HepG2 (cell line): ENCODE measurements around the gene LMX1B. TPM values are rescaled to one million over a fixed set of nuclear protein-coding genes. Genes with fewer than 3 reads are reported as not detected.

Experiments
- ATAC-seq: fragments of 200-7000 bp; cut with Tn5 transposase; 3 replicates; pipeline ENCODE4 v1.9.1; 2020; ENCODE audit warnings: mild to moderate bottlenecking, moderate library complexity
- BruUV-seq: library from RNA; stranded (reverse); fragments of 400-500 nt; replicated peaks from 2 replicates; lab custom pipeline; 2021; lab: Mats Ljungman, UMichigan
- CTCF ChIA-PET: fragments of 300-600 bp; formaldehyde crosslinking; extraction: SDS; loops from one replicate; lab custom pipeline; 2021; ENCODE audit warnings: low total read pairs, inconsistent platforms, low intra/inter-chr PET ratio; lab: Yijun Ruan, JAX
- POLR2A ChIA-PET: fragments of 350-600 bp; sonication (Branson Sonifier 250); formaldehyde crosslinking; loops from one replicate; lab custom pipeline; 2020; ENCODE audit warnings: antibody characterized with exemption, inconsistent platforms; lab: Yijun Ruan, JAX
- DNase-seq: peaks from one replicate; pipeline ENCODE4 v3.0.0-alpha.2; 2015; ENCODE audit warnings: low spot score
- FAIRE-seq: peaks from 3 replicates; lab custom pipeline; 2011; peaks lifted over from hg19 to GRCh38; lab: Jason Lieb, UNC
- H2AFZ ChIP-seq: one replicate; pipeline ENCODE4 v1.6.1; 2011; ENCODE audit warnings: low read length, inconsistent platforms
- H3K27ac ChIP-seq: fragments of 300-600 bp; 3 replicates; pipeline ENCODE4 v1.8.0; 2011; ENCODE audit warnings: mixed run types, mild to moderate bottlenecking, mixed read lengths, low read length, inconsistent platforms; ENCODE audit not compliant: insufficient read depth; ENCODE audit errors: extremely low read length
- H3K27me3 ChIP-seq, 2 experiments: fragments of 200-600 bp in 1 of 2; 2 replicates in 1 of 2; 3 replicates in 1 of 2; pipeline versions ENCODE4 v1.6.0 to v1.8.0; 2011; ENCODE audit warnings: low read length in 2 of 2, mild to moderate bottlenecking in 2 of 2, moderate library complexity in 2 of 2, inconsistent platforms in 1 of 2; ENCODE audit not compliant: insufficient read depth in 2 of 2, control insufficient read depth in 1 of 2
- H3K36me3 ChIP-seq, 2 experiments: fragments of 200-600 bp in 1 of 2; replicated peaks in 1 of 2; 2 replicates in 1 of 2; 3 replicates in 1 of 2; pipeline versions ENCODE4 v1.5.1 to v1.8.0; 2011; ENCODE audit warnings: low read length in 2 of 2, inconsistent platforms in 1 of 2; ENCODE audit not compliant: insufficient read depth in 2 of 2, control insufficient read depth in 1 of 2
- H3K4me1 ChIP-seq: 2 replicates; pipeline ENCODE4 v1.5.1; 2012; ENCODE audit warnings: low read length, inconsistent platforms; ENCODE audit not compliant: insufficient read depth
- H3K4me2 ChIP-seq: 2 replicates; pipeline ENCODE4 v1.6.0; 2011; ENCODE audit warnings: low read depth, low read length, inconsistent platforms
- H3K4me3 ChIP-seq, 3 experiments: fragments of 200-600 bp in 1 of 3; sonication (generic), shearing (Covaris generic) in 1 of 3; replicated peaks in 1 of 3; 2 replicates each; pipeline ENCODE4 v1.5.1; 2011 to 2016; ENCODE audit warnings: low read length in 3 of 3, inconsistent platforms in 2 of 3, low read depth in 2 of 3, mild to moderate bottlenecking in 2 of 3, control low read depth in 1 of 3, mixed read lengths in 1 of 3; ENCODE audit not compliant: insufficient read depth in 1 of 3
- H3K79me2 ChIP-seq: one replicate; pipeline ENCODE4 v1.6.1; 2011; ENCODE audit warnings: low read length, inconsistent platforms; ENCODE audit not compliant: insufficient read depth
- H3K9ac ChIP-seq: 2 replicates; pipeline ENCODE4 v1.6.0; 2011; ENCODE audit warnings: mild to moderate bottlenecking, low read depth, low read length, inconsistent platforms; ENCODE audit not compliant: insufficient read depth
- H3K9me3 ChIP-seq: 2 replicates; pipeline ENCODE4 v1.5.1; 2012; ENCODE audit warnings: mild to moderate bottlenecking, low read length
- H4K20me1 ChIP-seq: 2 replicates; pipeline ENCODE4 v1.6.0; 2011; ENCODE audit warnings: inconsistent platforms, mild to moderate bottlenecking, low read length, moderate library complexity; ENCODE audit not compliant: insufficient read depth
- EZH2 ChIP-seq: conservative IDR thresholded peaks from 2 replicates; pipeline ENCODE4 v1.6.1; 2012; ENCODE audit warnings: mild to moderate bottlenecking, low read depth, low read length, moderate library complexity
- SOX5 ChIP-seq: IDR thresholded peaks from 2 replicates; pipeline ENCODE4 v1.6.1; 2016; ENCODE audit warnings: borderline replicate concordance
- ZHX1 ChIP-seq: sonication (generic); formaldehyde crosslinking; IDR thresholded peaks from 2 replicates; pipeline ENCODE4 v1.8.1; 2022; ENCODE audit warnings: low read depth, mild to moderate bottlenecking, missing genetic modification reagents
- ZNF800 ChIP-seq: sonication (generic); formaldehyde crosslinking; IDR thresholded peaks from 2 replicates; pipeline ENCODE4 v1.4.0; 2020; ENCODE audit warnings: missing genetic modification reagents
- WGBS: methylation state at CpG from one replicate; pipeline ENCODE4 v1.1.6; 2017; ENCODE audit warnings: low lambda C conversion rate; 5-methylcytosine and 5-hydroxymethylcytosine counted together
- in situ Hi-C: cut with HindIII; loops from 2 replicates; pipeline ENCODE4 v1.10.0; 2017; ENCODE audit warnings: low pct_unique_long_range_greater_than_20kb; ENCODE audit not compliant: extremely low pct_ligation_motif_present
- intact Hi-C: fragments of 100-400 bp; cut with micrococcal nuclease; formaldehyde crosslinking; loops from one replicate; pipeline ENCODE4 v1.10.0; 2022; ENCODE audit not compliant: unreplicated experiment
- polyA plus RNA-seq, 8 experiments: library from polyadenylated mRNA; depleted of rRNA in 3 of 8; stranded (reverse) in 7 of 8; unstranded in 1 of 8; fragments of >200 nt; fragmentation: Illumina TruSeq in 4 of 8; extraction: Trizol in 4 of 8; gene quantifications; 2 replicates each; pipeline versions ENCODE4 v1.2.1 to v1.2.3, GENCODE V29; 2011 to 2016; ENCODE audit warnings: low read depth in 4 of 8, missing spikeins in 1 of 8, mixed read lengths in 1 of 8; ENCODE audit not compliant: insufficient read depth in 1 of 8
- total RNA-seq, 5 experiments: library from RNA; depleted of rRNA; stranded (reverse); fragments of >200 nt; fragmentation: Illumina TruSeq; extraction: Trizol; gene quantifications; 2 replicates each; pipeline ENCODE4 v1.2.3, GENCODE V29; 2016; ENCODE audit warnings: low read depth in 1 of 5

LMX1B gene
- total and polyA plus RNA-seq, 2 of the 13 experiments (the other 11 are each of a cell fraction or from before 2014, with no cell fraction given) = not detected

GRCh38 chr9:126626127-126626925, 12.6 kb downstream of the LMX1B start:
- ATAC-seq (no peak; the same call in 2 of the 3 replicates), FAIRE-seq (no peak), DNase-seq (no peak)
- Histone ChIP-seq H4K20me1 (no peaks in the 10 kb centered on the region), H3K27ac (no peak overlapping the region), H3K79me2 (no peaks in the 10 kb centered on the region), H3K4me2 (no peak overlapping the region), H3K9ac (no peak overlapping the region), H3K27me3 (peaks cover 29 to 93% of the 10 kb centered on the region in 2 experiments; a peak in 4 of 5 replicates), H3K36me3 (no peaks in the 10 kb centered on the region), H3K4me1 (no peaks in the 10 kb centered on the region), H3K4me3 (no peak overlapping the region), H3K9me3 (no peaks in the 10 kb centered on the region), H2AFZ (no peak overlapping the region)
- POLR2A ChIA-PET = no interaction called here
- no TSS peak for BruUV-seq
- in situ Hi-C loops = no loop called here
- TF ChIP-seq SOX5 (CRISPR knock-in tag) = no peak
- peak; percentile 20; the same call in 1 of the 2 replicates for TF ChIP-seq EZH2
- TF ChIP-seq ZHX1 (CRISPR knock-in tag) = no peak
- TF ChIP-seq ZNF800 (CRISPR knock-in tag) = peak; percentile 89; the same call in 1 of the 2 replicates
- CTCF ChIA-PET = no interaction called here
- WGBS = 16% methylated on average over 35 of the region's 56 CpGs
- intact Hi-C loops = no loop called here
